GM23338 (cell line): ENCODE data around the gene GLIPR1.

ENCODE experiments used
- CREB1 ChIP-seq: fragments of 250-450 bp; sonication (Bioruptor Pico); IDR thresholded peaks from 2 replicates; pipeline ENCODE4 v1.5.0; 2020; ENCODE audit warnings: low read depth, mild to moderate bottlenecking, moderate library complexity
- CTCF ChIP-seq, 2 experiments: fragments of 200-600 bp in 1 of 2; sonication (generic) in 1 of 2; conservative IDR thresholded peaks; 2 replicates each; pipeline versions ENCODE4 v1.5.1 to v1.6.1; 2016 to 2017; ENCODE audit warnings: antibody characterized with exemption in 2 of 2, low read depth in 2 of 2, mild to moderate bottlenecking in 2 of 2, moderate library complexity in 1 of 2
- EZH2 ChIP-seq: fragments of 200-600 bp; sonication (generic); IDR thresholded peaks from one replicate; pipeline ENCODE4 v1.8.0; 2017; ENCODE audit warnings: antibody characterized with exemption, mild to moderate bottlenecking, low read depth; ENCODE audit not compliant: unreplicated experiment
- EZH2phosphoT487 ChIP-seq: fragments of 200-600 bp; sonication (generic); IDR thresholded peaks from one replicate; pipeline ENCODE4 v1.8.1; 2018; ENCODE audit warnings: antibody characterized with exemption; ENCODE audit not compliant: unreplicated experiment
- JUNB ChIP-seq: IDR thresholded peaks from one replicate; pipeline ENCODE4 v1.6.1; 2016; ENCODE audit warnings: antibody characterized with exemption; ENCODE audit not compliant: unreplicated experiment
- POLR2AphosphoS5 ChIP-seq: IDR thresholded peaks from 2 replicates; pipeline ENCODE4 v1.6.1; 2016; ENCODE audit warnings: antibody characterized with exemption, low read depth
- REST ChIP-seq: IDR thresholded peaks from one replicate; pipeline ENCODE4 v1.6.1; 2018; ENCODE audit warnings: antibody characterized with exemption; ENCODE audit not compliant: unreplicated experiment

DNA sequence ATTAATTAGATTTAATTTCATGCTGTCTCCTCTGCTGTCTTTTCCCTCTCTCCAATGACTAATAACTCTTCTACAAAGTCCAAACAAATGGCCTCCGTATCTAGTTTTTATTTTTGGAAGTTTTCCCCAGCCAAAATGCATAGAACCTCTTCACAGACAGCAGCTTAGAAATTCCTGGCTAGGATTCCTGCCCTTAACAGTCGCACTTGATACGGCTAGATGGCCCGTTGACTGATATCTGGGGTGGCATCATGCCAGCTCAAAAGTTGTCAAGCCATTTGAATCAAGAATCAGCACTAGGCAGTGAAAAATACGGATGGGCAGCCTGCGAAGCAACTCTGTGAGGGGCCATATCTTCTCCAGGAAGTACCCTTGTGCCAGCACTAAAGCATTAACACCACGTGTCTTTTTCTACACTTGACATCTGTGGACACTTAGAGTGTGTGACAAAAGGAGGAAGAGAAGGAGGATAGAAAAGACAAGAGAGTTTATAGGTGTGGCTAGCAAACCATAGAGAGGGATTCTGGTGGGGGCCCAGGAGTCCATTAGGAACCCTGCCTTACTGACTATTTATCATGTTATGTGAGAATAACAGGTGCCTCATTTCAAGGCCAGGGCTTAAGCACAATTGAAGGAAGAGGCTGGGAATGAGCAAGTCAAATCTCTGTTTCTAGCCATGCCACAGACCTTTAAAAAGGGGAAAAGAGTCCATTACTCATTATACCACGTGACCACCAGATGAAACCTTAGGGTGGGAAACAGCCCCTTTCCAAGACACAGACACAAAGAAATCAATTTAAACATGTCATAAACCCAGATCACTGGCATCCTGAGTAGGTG lies 70.1 kb downstream of the GLIPR1 start:
- no peak for TF ChIP-seq EZH2phosphoT487
- TF ChIP-seq CTCF (conservative IDR thresholded peaks at IDR 0.05; ENCODE audit: low read depth in 2 of 2) = no peak
- no peak for TF ChIP-seq EZH2
- TF ChIP-seq POLR2AphosphoS5 = no peak
- no peak for TF ChIP-seq CREB1
- TF ChIP-seq JUNB = no peak
- TF ChIP-seq REST = no peak
